Ascending aorta (tissue), 2 donors: ENCODE results near the gene CLCN7. TPM values are rescaled to one million over a fixed set of nuclear protein-coding genes. Genes with fewer than 3 reads are reported as not detected.

Source experiments
- DNase-seq, 2 donors: peaks; one replicate each; pipeline ENCODE4 v3.0.0-alpha.2; 2019; ENCODE audit warnings: low spot score in 2 of 2
- H3K27ac ChIP-seq, 2 donors: fragments of 200-600 bp; sonication (generic); one replicate each; pipeline ENCODE4 v1.5.1; 2016 to 2017; ENCODE audit warnings: mild to moderate bottlenecking in 1 of 2
- H3K27me3 ChIP-seq: fragments of 200-600 bp; sonication (generic); one replicate; pipeline ENCODE4 v1.5.1; 2017
- H3K36me3 ChIP-seq, 2 donors: fragments of 200-600 bp; sonication (generic); one replicate each; pipeline ENCODE4 v1.5.1; 2016
- H3K4me1 ChIP-seq, 2 donors: fragments of 200-600 bp; sonication (generic); one replicate each; pipeline ENCODE4 v1.5.1; 2016 to 2017; ENCODE audit warnings: mild to moderate bottlenecking in 1 of 2
- H3K4me3 ChIP-seq, 2 donors: fragments of 200-600 bp; sonication (generic); one replicate each; pipeline ENCODE4 v1.5.1; 2016 to 2017; ENCODE audit warnings: mild to moderate bottlenecking in 1 of 2
- H3K9me3 ChIP-seq, 2 donors: fragments of 200-600 bp; sonication (generic); one replicate each; pipeline ENCODE4 v1.5.1; 2016
- CTCF ChIP-seq, 3 experiments: fragments of 200-600 bp in 2 of 3; fragments of 450-650 bp in 1 of 3; sonication (generic) in 2 of 3; IDR thresholded peaks; one replicate each; pipeline ENCODE4 v1.5.1; 2016 to 2019; ENCODE audit warnings: antibody characterized with exemption in 3 of 3, mild to moderate bottlenecking in 1 of 3, moderate library complexity in 1 of 3
- intact Hi-C: fragments of 100-400 bp; cut with DNase I; formaldehyde crosslinking; loops from one replicate; pipeline ENCODE4 v1.15.1; 2023
- total RNA-seq: library from RNA; depleted of rRNA; stranded (reverse); fragments of >200 nt; gene quantifications from one replicate; pipeline ENCODE4 v1.1.0, GENCODE V29; 2016

The CLCN7 gene
- total RNA-seq, 1 donor from 2014 or later = 108 TPM

GRCh38 chr16:1455190-1456171 is 19.3 kb downstream of the CLCN7 start:
- no peaks in the 10 kb centered on the region for H3K27me3 ChIP-seq
- no peak overlapping the region for H3K4me3 ChIP-seq
- H3K4me1 ChIP-seq = no peaks in the 10 kb centered on the region
- no peak for TF ChIP-seq CTCF (IDR thresholded peaks at IDR 0.05)
- H3K36me3 ChIP-seq = peaks cover 83% of the 10 kb centered on the region in 2 donors
- no peaks in the 10 kb centered on the region for H3K9me3 ChIP-seq
- intact Hi-C loops = no loop called here
- DNase-seq = no peak
- no peak overlapping the region for H3K27ac ChIP-seq

GRCh38 chr16:1454561-1454960 is 20.3 kb downstream of the CLCN7 start:
- H3K4me3 ChIP-seq = no peak overlapping the region
- no peak overlapping the region for H3K27ac ChIP-seq
- no peak for DNase-seq
- no peaks in the 10 kb centered on the region for H3K4me1 ChIP-seq
- H3K36me3 ChIP-seq = peaks cover 83 to 85% of the 10 kb centered on the region in 2 donors
- TF ChIP-seq CTCF (IDR thresholded peaks at IDR 0.05) = no peak
- H3K27me3 ChIP-seq = no peaks in the 10 kb centered on the region
- intact Hi-C loops = no loop called here
- H3K9me3 ChIP-seq = no peaks in the 10 kb centered on the region

- H3K4me3 ChIP-seq = no peak overlapping the region
Observed at GRCh38 chr16:1453316-1453715, 21.5 kb downstream of the CLCN7 start.

GRCh38 chr16:1452530-1452929 is 22.3 kb downstream of the CLCN7 start:
- DNase-seq = no peak
- no peaks in the 10 kb centered on the region for H3K4me1 ChIP-seq
- no peaks in the 10 kb centered on the region for H3K27me3 ChIP-seq
- no peak overlapping the region for H3K4me3 ChIP-seq
- no peak overlapping the region for H3K27ac ChIP-seq
- no peak for TF ChIP-seq CTCF (IDR thresholded peaks at IDR 0.05)
- intact Hi-C loops = no loop called here
- peaks cover 82 to 92% of the 10 kb centered on the region in 2 donors for H3K36me3 ChIP-seq
- no peaks in the 10 kb centered on the region for H3K9me3 ChIP-seq

More at GRCh38 chr16:1453316-1453715, 21.5 kb downstream of the CLCN7 start:
- H3K4me1 ChIP-seq = no peaks in the 10 kb centered on the region
- intact Hi-C loops = no loop called here
- DNase-seq = no peak
- H3K27me3 ChIP-seq = no peaks in the 10 kb centered on the region
- no peak for TF ChIP-seq CTCF (IDR thresholded peaks at IDR 0.05)
- H3K36me3 ChIP-seq = peaks cover 81 to 90% of the 10 kb centered on the region in 2 donors
- H3K9me3 ChIP-seq = no peaks in the 10 kb centered on the region
- H3K27ac ChIP-seq = no peak overlapping the region

DNA sequence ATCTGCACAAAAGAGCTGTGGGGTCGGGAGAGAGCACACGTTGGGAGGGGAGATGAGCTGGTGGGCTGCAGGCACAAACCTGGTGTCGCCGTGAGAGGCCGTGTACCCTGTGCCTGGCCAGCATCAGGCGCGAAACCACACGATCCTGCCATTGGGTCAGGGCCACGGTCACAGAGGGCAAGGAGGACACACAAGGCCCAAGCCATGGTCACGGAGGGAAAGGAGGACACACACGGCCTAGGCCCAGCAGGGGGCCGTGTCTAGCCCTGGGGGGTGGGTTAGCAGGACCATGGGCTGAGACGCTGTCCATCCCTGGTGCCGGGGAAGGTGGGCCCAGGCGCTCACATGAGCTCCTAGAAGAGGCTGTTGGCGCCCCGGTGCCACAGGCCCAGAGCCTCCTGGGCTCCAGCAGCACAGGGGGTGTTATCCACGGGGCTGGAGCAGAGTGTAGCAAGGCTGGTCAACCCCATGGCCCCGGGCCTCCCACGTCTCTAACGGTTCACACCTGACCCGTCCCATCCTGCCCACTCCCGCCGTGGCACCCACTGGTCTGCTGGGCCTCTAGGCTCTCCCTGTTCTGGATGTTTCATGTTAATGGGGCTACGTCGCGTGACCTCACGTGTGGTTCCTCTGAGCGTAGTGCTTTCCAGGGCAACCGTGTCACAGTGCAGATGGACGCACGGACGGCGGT is 23.0 kb downstream of the CLCN7 start:
- intact Hi-C loops = no loop called here
- DNase-seq = no peak
- Histone ChIP-seq H3K27me3 (no peaks in the 10 kb centered on the region), H3K4me1 (no peaks in the 10 kb centered on the region), H3K36me3 (peaks cover 83 to 94% of the 10 kb centered on the region in 2 donors), H3K27ac (no peak overlapping the region), H3K4me3 (no peak overlapping the region), H3K9me3 (no peaks in the 10 kb centered on the region)
- no peak for TF ChIP-seq CTCF (IDR thresholded peaks at IDR 0.05)
